Esophagus squamous epithelium (tissue), 4 donors: ENCODE measurements around the gene STRA8.

Experiments
- POLR2A ChIP-seq, 4 donors: fragments of 450-650 bp; IDR thresholded peaks; one replicate each; pipeline ENCODE4 v1.6.1; 2017; ENCODE audit warnings: antibody characterized with exemption in 4 of 4, mild to moderate bottlenecking in 4 of 4, moderate library complexity in 3 of 4
- TF ChIP-seq, protein P1 (sequence below), 6 experiments: fragments of 450-650 bp in 4 of 6; fragments of 200-600 bp in 2 of 6; sonication (generic) in 2 of 6; IDR thresholded peaks; one replicate each; pipeline ENCODE4 v1.5.1; 2016 to 2019; ENCODE audit warnings: antibody characterized with exemption in 6 of 6, mild to moderate bottlenecking in 4 of 6, moderate library complexity in 4 of 6

GRCh38 chr7:135194494-135195095, 39.0 kb upstream of the STRA8 start:
- TF ChIP-seq, protein P1, sequence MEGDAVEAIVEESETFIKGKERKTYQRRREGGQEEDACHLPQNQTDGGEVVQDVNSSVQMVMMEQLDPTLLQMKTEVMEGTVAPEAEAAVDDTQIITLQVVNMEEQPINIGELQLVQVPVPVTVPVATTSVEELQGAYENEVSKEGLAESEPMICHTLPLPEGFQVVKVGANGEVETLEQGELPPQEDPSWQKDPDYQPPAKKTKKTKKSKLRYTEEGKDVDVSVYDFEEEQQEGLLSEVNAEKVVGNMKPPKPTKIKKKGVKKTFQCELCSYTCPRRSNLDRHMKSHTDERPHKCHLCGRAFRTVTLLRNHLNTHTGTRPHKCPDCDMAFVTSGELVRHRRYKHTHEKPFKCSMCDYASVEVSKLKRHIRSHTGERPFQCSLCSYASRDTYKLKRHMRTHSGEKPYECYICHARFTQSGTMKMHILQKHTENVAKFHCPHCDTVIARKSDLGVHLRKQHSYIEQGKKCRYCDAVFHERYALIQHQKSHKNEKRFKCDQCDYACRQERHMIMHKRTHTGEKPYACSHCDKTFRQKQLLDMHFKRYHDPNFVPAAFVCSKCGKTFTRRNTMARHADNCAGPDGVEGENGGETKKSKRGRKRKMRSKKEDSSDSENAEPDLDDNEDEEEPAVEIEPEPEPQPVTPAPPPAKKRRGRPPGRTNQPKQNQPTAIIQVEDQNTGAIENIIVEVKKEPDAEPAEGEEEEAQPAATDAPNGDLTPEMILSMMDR (IDR thresholded peaks at IDR 0.05), result no peak
- TF ChIP-seq POLR2A (IDR thresholded peaks at IDR 0.05), result no peak
